Upper lobe of left lung (tissue), 4 donors: ENCODE measurements around the gene NDUFAF3.

Source experiments
- POLR2AphosphoS5 ChIP-seq, 2 donors: sonication (generic); formaldehyde crosslinking; IDR thresholded peaks; one replicate each; pipeline ENCODE4 v1.5.1; 2017; ENCODE audit warnings: antibody characterized with exemption in 2 of 2
- TF ChIP-seq, protein P1 (sequence below), 6 experiments: fragments of 450-650 bp in 4 of 6; fragments of 200-600 bp in 2 of 6; sonication (generic) in 2 of 6; IDR thresholded peaks; one replicate each; pipeline ENCODE4 v1.5.1; 2016 to 2019; ENCODE audit warnings: antibody characterized with exemption in 6 of 6

DNA sequence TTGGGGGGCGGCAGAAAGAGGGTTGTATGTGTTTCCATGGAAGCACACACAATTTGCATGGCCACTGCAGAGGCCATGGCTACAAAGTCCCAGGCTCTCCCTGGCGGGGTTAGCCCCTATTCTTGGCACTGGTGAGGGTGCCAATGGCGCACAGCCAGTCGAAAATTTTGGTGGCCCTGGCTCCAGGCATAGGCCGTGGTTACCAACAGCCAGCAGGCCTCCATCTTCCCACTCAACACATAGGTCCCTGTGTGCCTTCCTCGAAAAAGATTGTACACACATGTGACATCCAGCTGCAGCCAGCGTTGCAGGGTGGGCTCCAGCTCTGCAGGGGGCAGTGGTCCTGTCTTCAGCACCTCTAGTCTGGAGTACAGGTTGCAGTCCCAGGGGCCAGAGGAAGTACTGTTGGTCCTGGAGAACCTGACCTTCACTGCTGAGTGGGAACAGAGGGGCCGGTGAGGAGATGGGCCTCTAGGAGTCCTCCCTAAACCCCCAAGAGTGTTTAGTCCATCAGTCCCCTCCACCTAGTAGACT, 24.8 kb upstream of the NDUFAF3 start:
- TF ChIP-seq POLR2AphosphoS5 (IDR thresholded peaks at IDR 0.05): no peak
- TF ChIP-seq, protein P1, sequence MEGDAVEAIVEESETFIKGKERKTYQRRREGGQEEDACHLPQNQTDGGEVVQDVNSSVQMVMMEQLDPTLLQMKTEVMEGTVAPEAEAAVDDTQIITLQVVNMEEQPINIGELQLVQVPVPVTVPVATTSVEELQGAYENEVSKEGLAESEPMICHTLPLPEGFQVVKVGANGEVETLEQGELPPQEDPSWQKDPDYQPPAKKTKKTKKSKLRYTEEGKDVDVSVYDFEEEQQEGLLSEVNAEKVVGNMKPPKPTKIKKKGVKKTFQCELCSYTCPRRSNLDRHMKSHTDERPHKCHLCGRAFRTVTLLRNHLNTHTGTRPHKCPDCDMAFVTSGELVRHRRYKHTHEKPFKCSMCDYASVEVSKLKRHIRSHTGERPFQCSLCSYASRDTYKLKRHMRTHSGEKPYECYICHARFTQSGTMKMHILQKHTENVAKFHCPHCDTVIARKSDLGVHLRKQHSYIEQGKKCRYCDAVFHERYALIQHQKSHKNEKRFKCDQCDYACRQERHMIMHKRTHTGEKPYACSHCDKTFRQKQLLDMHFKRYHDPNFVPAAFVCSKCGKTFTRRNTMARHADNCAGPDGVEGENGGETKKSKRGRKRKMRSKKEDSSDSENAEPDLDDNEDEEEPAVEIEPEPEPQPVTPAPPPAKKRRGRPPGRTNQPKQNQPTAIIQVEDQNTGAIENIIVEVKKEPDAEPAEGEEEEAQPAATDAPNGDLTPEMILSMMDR (IDR thresholded peaks at IDR 0.05): no peak
